ENCODE results near the gene LYST.

The LYST gene

GRCh38 chr1:235643837-235644692 lies 222.6 kb downstream of the LYST start:
- H3K9ac ChIP-seq (ENCODE audit: low read length): no peak overlapping the region
- no peak overlapping the region for H3K18ac ChIP-seq (ENCODE audit: low read length)
- no peak overlapping the region for H2BK12ac ChIP-seq (ENCODE audit: low read length)
- H3K79me1 ChIP-seq (ENCODE audit: low read length): no peaks in the 10 kb centered on the region
- no peak overlapping the region for H3K27ac ChIP-seq (ENCODE audit: low read depth, low read length)
- no peak overlapping the region for H3K14ac ChIP-seq (ENCODE audit: low read length)
- no peak for DNase-seq
- no peak overlapping the region for H4K8ac ChIP-seq (ENCODE audit: low read depth, low read length)
- H2AK5ac ChIP-seq (ENCODE audit: low read length): no peak overlapping the region
- H3K36me3 ChIP-seq (ENCODE audit: control insufficient read depth in 1 of 2, insufficient read depth in 2 of 2, low read length in 2 of 2): no peaks in the 10 kb centered on the region
- no peak overlapping the region for H2BK5ac ChIP-seq (ENCODE audit: low read depth, low read length, poor library complexity)
- H3K4ac ChIP-seq (ENCODE audit: low read depth, low read length): no peak overlapping the region
- no peaks in the 10 kb centered on the region for H3K79me2 ChIP-seq (ENCODE audit: control insufficient read depth, insufficient read depth, low read length, poor library complexity)
- no CpG with 5 or more reads among the region's 23 CpGs for WGBS (ENCODE audit: extremely low coverage, insufficient coverage, insufficient read length)
- no peak overlapping the region for H4K12ac ChIP-seq (ENCODE audit: low read depth, low read length)
- no peak overlapping the region for H3K4me2 ChIP-seq (ENCODE audit: low read length)
- peaks cover 12 to 18% of the 10 kb centered on the region in 2 experiments for H3K4me1 ChIP-seq (ENCODE audit: control insufficient read depth in 1 of 2, insufficient read depth in 2 of 2, low read length in 2 of 2)
- peaks cover 7% of the 10 kb centered on the region for H3K27me3 ChIP-seq (ENCODE audit: insufficient read depth, low read length)
- no peak overlapping the region for H4K91ac ChIP-seq (ENCODE audit: low read depth, low read length)
- peaks cover 2% of the 10 kb centered on the region for H3K9me3 ChIP-seq (ENCODE audit: insufficient read depth, low read depth, low read length)
- no peak overlapping the region for H2AFZ ChIP-seq (ENCODE audit: insufficient read depth, low read length, poor library complexity)
- H2BK120ac ChIP-seq (ENCODE audit: insufficient read depth, low read length, poor library complexity): no peak overlapping the region
- H3K23ac ChIP-seq (ENCODE audit: low read length): no peak overlapping the region
- H3K4me3 ChIP-seq (ENCODE audit: low read depth, low read length): no peak overlapping the region

- Histone ChIP-seq H2AFZ (ENCODE audit: insufficient read depth, low read length, poor library complexity) (no peak overlapping the region), H3K27me3 (ENCODE audit: insufficient read depth, low read length) (no peaks in the 10 kb centered on the region), H2AK5ac (ENCODE audit: low read length) (no peak overlapping the region), H3K9ac (ENCODE audit: low read length) (no peak overlapping the region), H3K9me3 (ENCODE audit: insufficient read depth, low read depth, low read length) (peaks cover 2% of the 10 kb centered on the region), H3K27ac (ENCODE audit: low read depth, low read length) (no peak overlapping the region), H2BK120ac (ENCODE audit: insufficient read depth, low read length, poor library complexity) (no peak overlapping the region), H3K79me2 (ENCODE audit: control insufficient read depth, insufficient read depth, low read length, poor library complexity) (no peaks in the 10 kb centered on the region), H3K36me3 (ENCODE audit: control insufficient read depth in 1 of 2, insufficient read depth in 2 of 2, low read length in 2 of 2) (no peaks in the 10 kb centered on the region), H3K18ac (ENCODE audit: low read length) (no peak overlapping the region), H4K8ac (ENCODE audit: low read depth, low read length) (no peak overlapping the region), H2BK12ac (ENCODE audit: low read length) (no peak overlapping the region), H2BK5ac (ENCODE audit: low read depth, low read length, poor library complexity) (no peak overlapping the region), H3K4me3 (ENCODE audit: low read depth, low read length) (no peak overlapping the region), H4K91ac (ENCODE audit: low read depth, low read length) (no peak overlapping the region), H3K4me1 (ENCODE audit: control insufficient read depth in 1 of 2, insufficient read depth in 2 of 2, low read length in 2 of 2) (peaks cover 11 to 12% of the 10 kb centered on the region in 2 experiments), H3K79me1 (ENCODE audit: low read length) (no peaks in the 10 kb centered on the region), H3K4me2 (ENCODE audit: low read length) (no peak overlapping the region), H3K14ac (ENCODE audit: low read length) (no peak overlapping the region), H3K23ac (ENCODE audit: low read length) (no peak overlapping the region), H3K4ac (ENCODE audit: low read depth, low read length) (no peak overlapping the region), H4K12ac (ENCODE audit: low read depth, low read length) (no peak overlapping the region)
- WGBS (ENCODE audit: extremely low coverage, insufficient coverage, insufficient read length): no CpG with 5 or more reads among the region's 11 CpGs
- DNase-seq: no peak
These were observed 223.7 kb downstream of the LYST start for GRCh38 chr1:235642943-235643371.

- H4K12ac ChIP-seq (ENCODE audit: low read depth, low read length): no peak overlapping the region
- no peak overlapping the region for H3K18ac ChIP-seq (ENCODE audit: low read length)
- no peak overlapping the region for H2BK12ac ChIP-seq (ENCODE audit: low read length)
- no peak overlapping the region for H3K4me3 ChIP-seq (ENCODE audit: low read depth, low read length)
- peaks cover 11 to 12% of the 10 kb centered on the region in 2 experiments for H3K4me1 ChIP-seq (ENCODE audit: control insufficient read depth in 1 of 2, insufficient read depth in 2 of 2, low read length in 2 of 2)
- no peaks in the 10 kb centered on the region for H3K27me3 ChIP-seq (ENCODE audit: insufficient read depth, low read length)
- H2AK5ac ChIP-seq (ENCODE audit: low read length): no peak overlapping the region
- H4K91ac ChIP-seq (ENCODE audit: low read depth, low read length): no peak overlapping the region
- H4K8ac ChIP-seq (ENCODE audit: low read depth, low read length): no peak overlapping the region
- no peak overlapping the region for H3K23ac ChIP-seq (ENCODE audit: low read length)
- no peak overlapping the region for H3K4ac ChIP-seq (ENCODE audit: low read depth, low read length)
- no peaks in the 10 kb centered on the region for H3K79me1 ChIP-seq (ENCODE audit: low read length)
- no peaks in the 10 kb centered on the region for H3K36me3 ChIP-seq (ENCODE audit: control insufficient read depth in 1 of 2, insufficient read depth in 2 of 2, low read length in 2 of 2)
- peak in 1 of 2 donors; percentile 19 for DNase-seq
- no peak overlapping the region for H2BK5ac ChIP-seq (ENCODE audit: low read depth, low read length, poor library complexity)
- H2BK120ac ChIP-seq (ENCODE audit: insufficient read depth, low read length, poor library complexity): no peak overlapping the region
- H3K79me2 ChIP-seq (ENCODE audit: control insufficient read depth, insufficient read depth, low read length, poor library complexity): no peaks in the 10 kb centered on the region
- no peak overlapping the region for H3K14ac ChIP-seq (ENCODE audit: low read length)
- peak overlapping the region; percentile 70 for H2AFZ ChIP-seq (ENCODE audit: insufficient read depth, low read length, poor library complexity)
- no peak overlapping the region for H3K9ac ChIP-seq (ENCODE audit: low read length)
- H3K4me2 ChIP-seq (ENCODE audit: low read length): no peak overlapping the region
- H3K9me3 ChIP-seq (ENCODE audit: insufficient read depth, low read depth, low read length): peaks cover 2% of the 10 kb centered on the region
- H3K27ac ChIP-seq (ENCODE audit: low read depth, low read length): no peak overlapping the region
- WGBS (ENCODE audit: extremely low coverage, insufficient coverage, insufficient read length): no CpG with 5 or more reads among the region's 47 CpGs
These were observed 224.4 kb downstream of the LYST start for GRCh38 chr1:235642011-235642942.

GRCh38 chr1:235640580-235640979 lies 226.1 kb downstream of the LYST start:
- whole genome bisulfite sequencing (ENCODE audit: extremely low coverage, insufficient coverage, insufficient read length): no CpG with 5 or more reads among the region's 12 CpGs
- H2AK5ac ChIP-seq (ENCODE audit: low read length): no peak overlapping the region

More at GRCh38 chr1:235640580-235640979, 226.1 kb downstream of the LYST start:
- no peak overlapping the region for H3K4me3 ChIP-seq (ENCODE audit: low read depth, low read length)
- no peak overlapping the region for H4K91ac ChIP-seq (ENCODE audit: low read depth, low read length)
- no peak overlapping the region for H3K18ac ChIP-seq (ENCODE audit: low read length)
- no peaks in the 10 kb centered on the region for H3K79me2 ChIP-seq (ENCODE audit: control insufficient read depth, insufficient read depth, low read length, poor library complexity)
- peaks cover 2% of the 10 kb centered on the region for H3K9me3 ChIP-seq (ENCODE audit: insufficient read depth, low read depth, low read length)
- H3K4me1 ChIP-seq (ENCODE audit: control insufficient read depth in 1 of 2, insufficient read depth in 2 of 2, low read length in 2 of 2): peaks cover 11 to 20% of the 10 kb centered on the region in 2 experiments
- H4K8ac ChIP-seq (ENCODE audit: low read depth, low read length): no peak overlapping the region
- H3K79me1 ChIP-seq (ENCODE audit: low read length): no peaks in the 10 kb centered on the region
- H3K27me3 ChIP-seq (ENCODE audit: insufficient read depth, low read length): no peaks in the 10 kb centered on the region
- H4K12ac ChIP-seq (ENCODE audit: low read depth, low read length): no peak overlapping the region
- H3K4me2 ChIP-seq (ENCODE audit: low read length): no peak overlapping the region
- H3K23ac ChIP-seq (ENCODE audit: low read length): no peak overlapping the region
- H2BK120ac ChIP-seq (ENCODE audit: insufficient read depth, low read length, poor library complexity): no peak overlapping the region
- no peak overlapping the region for H2BK5ac ChIP-seq (ENCODE audit: low read depth, low read length, poor library complexity)
- DNase-seq: no peak
- H3K27ac ChIP-seq (ENCODE audit: low read depth, low read length): no peak overlapping the region
- H3K36me3 ChIP-seq (ENCODE audit: control insufficient read depth in 1 of 2, insufficient read depth in 2 of 2, low read length in 2 of 2): no peaks in the 10 kb centered on the region
- H2AFZ ChIP-seq (ENCODE audit: insufficient read depth, low read length, poor library complexity): no peak overlapping the region
- no peak overlapping the region for H3K9ac ChIP-seq (ENCODE audit: low read length)
- no peak overlapping the region for H3K14ac ChIP-seq (ENCODE audit: low read length)
- no peak overlapping the region for H3K4ac ChIP-seq (ENCODE audit: low read depth, low read length)
- no peak overlapping the region for H2BK12ac ChIP-seq (ENCODE audit: low read length)

All from trophoblast cell (in vitro differentiated cells and primary cell).